Neural cell (in vitro differentiated cells): ENCODE results near the gene ACSS2. TPM values are rescaled to one million over a fixed set of nuclear protein-coding genes. Genes with fewer than 3 reads are reported as not detected.

Experiments used
- H2AFZ ChIP-seq: fragments of 200-600, 300-800 bp; sonication (generic), shearing (Covaris generic); 2 replicates; pipeline ENCODE4 v1.6.0; 2014; ENCODE audit warnings: low read depth, mild to moderate bottlenecking, antibody characterized with exemption, low read length, moderate library complexity
- H3F3A ChIP-seq: fragments of 200-600 bp; shearing (Covaris generic); 2 replicates; pipeline ENCODE4 v1.6.1; 2016; ENCODE audit warnings: mild to moderate bottlenecking, moderate library complexity, mixed read lengths, antibody characterized with exemption, low read length; ENCODE audit not compliant: insufficient read depth, poor library complexity, severe bottlenecking
- H3K27ac ChIP-seq: fragments of 200-600, 300-800 bp; sonication (generic), shearing (Covaris generic); 2 replicates; pipeline ENCODE4 v1.5.1; 2014; ENCODE audit warnings: mild to moderate bottlenecking, low read length, moderate library complexity
- H3K27me3 ChIP-seq: fragments of 300-800, 200-600 bp; sonication (generic), shearing (Covaris generic); 2 replicates; pipeline ENCODE4 v1.6.0; 2014; ENCODE audit warnings: mild to moderate bottlenecking, low read depth, low read length, moderate library complexity; ENCODE audit not compliant: insufficient read depth
- H3K36me3 ChIP-seq: fragments of 300-800, 200-600 bp; sonication (generic), shearing (Covaris generic); 2 replicates; pipeline ENCODE4 v1.5.1; 2014; ENCODE audit warnings: mild to moderate bottlenecking, antibody characterized with exemption, low read length, moderate library complexity; ENCODE audit not compliant: insufficient read depth
- H3K4me2 ChIP-seq: fragments of 300-800, 200-600 bp; sonication (generic), shearing (Covaris generic); 2 replicates; pipeline ENCODE4 v1.6.0; 2014; ENCODE audit warnings: mild to moderate bottlenecking, low read length
- H3K4me3 ChIP-seq: fragments of 300-800, 200-600 bp; sonication (generic), shearing (Covaris generic); 2 replicates; pipeline ENCODE4 v1.5.1; 2014; ENCODE audit warnings: mild to moderate bottlenecking, low read length, moderate library complexity
- H3K79me2 ChIP-seq: fragments of 200-600 bp; shearing (Covaris generic); replicated peaks from 2 replicates; pipeline ENCODE4 v1.6.0; 2014; ENCODE audit warnings: mild to moderate bottlenecking, low read length, moderate library complexity; ENCODE audit not compliant: insufficient read depth
- H3K9ac ChIP-seq: fragments of 300-800, 200-600 bp; sonication (generic), shearing (Covaris generic); 2 replicates; pipeline ENCODE4 v1.6.1; 2016; ENCODE audit warnings: mild to moderate bottlenecking, low read length, mixed read lengths
- H3K9me2 ChIP-seq: fragments of 200-600 bp; shearing (Covaris generic); 2 replicates; pipeline ENCODE4 v1.6.1; 2016; ENCODE audit warnings: mild to moderate bottlenecking, low read length, mixed read lengths; ENCODE audit not compliant: insufficient read depth
- H3K9me3 ChIP-seq: fragments of 200-600, 300-800 bp; sonication (generic), shearing (Covaris generic); 2 replicates; pipeline ENCODE4 v1.6.1; 2016; ENCODE audit warnings: mild to moderate bottlenecking, mixed run types, low read length, moderate library complexity, mixed read lengths
- H4K20me1 ChIP-seq: fragments of 200-600 bp; shearing (Covaris generic); 2 replicates; pipeline ENCODE4 v1.6.1; 2016; ENCODE audit warnings: mild to moderate bottlenecking, mixed run types; ENCODE audit not compliant: insufficient read depth
- CTCF ChIP-seq: fragments of 450-650 bp; IDR thresholded peaks from 2 replicates; pipeline ENCODE4 v1.5.1; 2014; ENCODE audit warnings: antibody characterized with exemption, mild to moderate bottlenecking, moderate library complexity; ENCODE audit not compliant: poor library complexity, severe bottlenecking
- EP300 ChIP-seq: fragments of 450-650 bp; conservative IDR thresholded peaks from 2 replicates; pipeline ENCODE4 v1.6.1; 2014; ENCODE audit warnings: antibody characterized with exemption, mild to moderate bottlenecking, moderate library complexity; ENCODE audit not compliant: poor library complexity, severe bottlenecking
- EZH2 ChIP-seq: fragments of 200-600, 300-800 bp; shearing (Covaris generic), sonication (generic); IDR thresholded peaks from 2 replicates; pipeline ENCODE4 v1.6.1; 2014; ENCODE audit warnings: antibody characterized with exemption, low read length, borderline replicate concordance, mild to moderate bottlenecking; ENCODE audit not compliant: insufficient read depth, poor library complexity, severe bottlenecking
- MXI1 ChIP-seq: fragments of 450-650 bp; conservative IDR thresholded peaks from 2 replicates; pipeline ENCODE4 v1.6.1; 2014; ENCODE audit warnings: antibody characterized with exemption, mild to moderate bottlenecking; ENCODE audit not compliant: poor library complexity, severe bottlenecking
- POLR2AphosphoS5 ChIP-seq: IDR thresholded peaks from 2 replicates; pipeline ENCODE4 v1.6.1; 2012
- RAD21 ChIP-seq: fragments of 450-650 bp; conservative IDR thresholded peaks from 2 replicates; pipeline ENCODE4 v1.6.1; 2014; ENCODE audit warnings: antibody characterized with exemption, mild to moderate bottlenecking, moderate library complexity
- REST ChIP-seq: IDR thresholded peaks from 2 replicates; pipeline ENCODE4 v1.6.1; 2012; ENCODE audit warnings: borderline replicate concordance
- SMC3 ChIP-seq: fragments of 450-650 bp; conservative IDR thresholded peaks from 2 replicates; pipeline ENCODE4 v1.6.1; 2014; ENCODE audit warnings: antibody characterized with exemption, mild to moderate bottlenecking, moderate library complexity; ENCODE audit not compliant: poor library complexity
- TAF1 ChIP-seq: IDR thresholded peaks from 2 replicates; pipeline ENCODE4 v1.6.1; 2012; ENCODE audit warnings: low read depth
- polyA plus RNA-seq: library from polyadenylated mRNA; depleted of rRNA; stranded (reverse); fragments of >200 nt; gene quantifications from 2 replicates; pipeline ENCODE4 v1.2.3, GENCODE V29; 2014

ACSS2 gene
- polyA plus RNA-seq, 1 donor from 2014 or later = 12.3 TPM

GRCh38 chr20:34974246-34974645, 97.8 kb downstream of the ACSS2 start:
- Histone ChIP-seq H3K27me3 (no peaks in the 10 kb centered on the region), H3K4me3 (no peak overlapping the region), H4K20me1 (no peaks in the 10 kb centered on the region), H3K27ac (no peak overlapping the region), H3K9me2 (no peaks in the 10 kb centered on the region), H3K9me3 (no peaks in the 10 kb centered on the region), H2AFZ (no peak overlapping the region), H3F3A (no peaks in the 10 kb centered on the region), H3K79me2 (no peaks in the 10 kb centered on the region), H3K36me3 (no peaks in the 10 kb centered on the region), H3K9ac (no peak overlapping the region), H3K4me2 (no peak overlapping the region)
- TF ChIP-seq POLR2AphosphoS5 (no peak), EP300 (no peak), EZH2 (no peak), RAD21 (no peak), TAF1 (no peak), SMC3 (no peak), CTCF (no peak), MXI1 (no peak), REST (no peak)

GRCh38 chr20:34976286-34976685, 99.9 kb downstream of the ACSS2 start:
- Histone ChIP-seq H3F3A (no peaks in the 10 kb centered on the region), H3K4me2 (no peak overlapping the region), H3K27ac (no peak overlapping the region), H3K27me3 (no peaks in the 10 kb centered on the region), H3K9me2 (no peaks in the 10 kb centered on the region), H2AFZ (no peak overlapping the region), H3K4me3 (no peak overlapping the region), H3K9ac (no peak overlapping the region), H3K79me2 (no peaks in the 10 kb centered on the region), H3K36me3 (no peaks in the 10 kb centered on the region), H4K20me1 (no peaks in the 10 kb centered on the region), H3K9me3 (no peaks in the 10 kb centered on the region)
- TF ChIP-seq EP300 = no peak
- no peak for TF ChIP-seq MXI1
- TF ChIP-seq TAF1 = no peak
- TF ChIP-seq CTCF = no peak
- TF ChIP-seq RAD21 = no peak
- no peak for TF ChIP-seq REST
- no peak for TF ChIP-seq SMC3
- no peak for TF ChIP-seq EZH2
- TF ChIP-seq POLR2AphosphoS5 = no peak
